ENCODE data around the gene DCP1B.
"Not testable (repeated sequence)": the region's sequence is repeated elsewhere in the genome, so short reads cannot be mapped to it uniquely, and the experiment has no call there.

Gene DCP1B

GRCh38 chr12:1962051-1963020, 41.9 kb downstream of the DCP1B start:
- no peaks in the 10 kb centered on the region for H3K4me1 ChIP-seq (ENCODE audit: control insufficient read depth in 2 of 2, insufficient read depth in 2 of 2, low read length in 2 of 2)
- peak overlapping the region in 1 of 2 donors; percentile 33 for H3K27ac ChIP-seq (ENCODE audit: low read depth in 2 of 2, low read length in 2 of 2)
- no peak overlapping the region for H3K4me3 ChIP-seq (ENCODE audit: low read length in 2 of 2)
- H3K9ac ChIP-seq (ENCODE audit: low read depth in 1 of 2, low read length in 2 of 2): no peak overlapping the region
- H3K9me3 ChIP-seq (ENCODE audit: control insufficient read depth in 2 of 2, low read length in 2 of 2): no peaks in the 10 kb centered on the region
- H3K27me3 ChIP-seq (ENCODE audit: control insufficient read depth in 2 of 2, insufficient read depth in 2 of 2, low read length in 2 of 2): no peaks in the 10 kb centered on the region
- peaks cover 16 to 22% of the 10 kb centered on the region in 2 donors for H3K36me3 ChIP-seq (ENCODE audit: control insufficient read depth in 2 of 2, insufficient read depth in 2 of 2, low read length in 2 of 2)

GRCh38 chr12:1956716-1957115, 47.5 kb downstream of the DCP1B start:
- Histone ChIP-seq H3K36me3 (ENCODE audit: control insufficient read depth in 2 of 2, insufficient read depth in 2 of 2, low read length in 2 of 2) (peaks cover 15 to 24% of the 10 kb centered on the region in 2 donors), H3K27ac (ENCODE audit: low read depth in 2 of 2, low read length in 2 of 2) (no peak overlapping the region)

GRCh38 chr12:1949771-1950470, 54.3 kb downstream of the DCP1B start:
- H3K27ac ChIP-seq (ENCODE audit: low read depth in 2 of 2, low read length in 2 of 2): peak overlapping the region in 1 of 2 donors; percentile 38
- H3K27me3 ChIP-seq (ENCODE audit: control insufficient read depth in 2 of 2, insufficient read depth in 2 of 2, low read length in 2 of 2): no peaks in the 10 kb centered on the region
- no peak overlapping the region for H3K9ac ChIP-seq (ENCODE audit: low read depth in 1 of 2, low read length in 2 of 2)
- no peak overlapping the region for H3K4me3 ChIP-seq (ENCODE audit: low read length in 2 of 2)
- peaks cover 0 to 4% of the 10 kb centered on the region in 2 donors for H3K4me1 ChIP-seq (ENCODE audit: control insufficient read depth in 2 of 2, insufficient read depth in 2 of 2, low read length in 2 of 2)
- peaks cover 44 to 57% of the 10 kb centered on the region in 2 donors for H3K36me3 ChIP-seq (ENCODE audit: control insufficient read depth in 2 of 2, insufficient read depth in 2 of 2, low read length in 2 of 2)
- H3K9me3 ChIP-seq (ENCODE audit: control insufficient read depth in 2 of 2, low read length in 2 of 2): no peaks in the 10 kb centered on the region

More at GRCh38 chr12:1956716-1957115, 47.5 kb downstream of the DCP1B start:
- H3K9me3 ChIP-seq (ENCODE audit: control insufficient read depth in 2 of 2, low read length in 2 of 2): no peaks in the 10 kb centered on the region
- H3K4me3 ChIP-seq (ENCODE audit: low read length in 2 of 2): no peak overlapping the region
- no peaks in the 10 kb centered on the region for H3K4me1 ChIP-seq (ENCODE audit: control insufficient read depth in 2 of 2, insufficient read depth in 2 of 2, low read length in 2 of 2)
- H3K9ac ChIP-seq (ENCODE audit: low read depth in 1 of 2, low read length in 2 of 2): no peak overlapping the region
- H3K27me3 ChIP-seq (ENCODE audit: control insufficient read depth in 2 of 2, insufficient read depth in 2 of 2, low read length in 2 of 2): no peaks in the 10 kb centered on the region

- H3K4me3 ChIP-seq (ENCODE audit: low read length in 2 of 2): no peak overlapping the region
- H3K27me3 ChIP-seq (ENCODE audit: control insufficient read depth in 2 of 2, insufficient read depth in 2 of 2, low read length in 2 of 2): no peaks in the 10 kb centered on the region
- H3K9me3 ChIP-seq (ENCODE audit: control insufficient read depth in 2 of 2, low read length in 2 of 2): no peaks in the 10 kb centered on the region
- peaks cover 44 to 56% of the 10 kb centered on the region in 2 donors for H3K36me3 ChIP-seq (ENCODE audit: control insufficient read depth in 2 of 2, insufficient read depth in 2 of 2, low read length in 2 of 2)
- peak overlapping the region in 1 of 2 donors; percentile 38 for H3K27ac ChIP-seq (ENCODE audit: low read depth in 2 of 2, low read length in 2 of 2)
- H3K9ac ChIP-seq (ENCODE audit: low read depth in 1 of 2, low read length in 2 of 2): no peak overlapping the region
- peaks cover 0 to 4% of the 10 kb centered on the region in 2 donors for H3K4me1 ChIP-seq (ENCODE audit: control insufficient read depth in 2 of 2, insufficient read depth in 2 of 2, low read length in 2 of 2)
Measured at GRCh38 chr12:1948883-1949282, 55.4 kb downstream of the DCP1B start.

GRCh38 chr12:1947081-1947480, 57.2 kb downstream of the DCP1B start:
- Histone ChIP-seq H3K36me3 (ENCODE audit: control insufficient read depth in 2 of 2, insufficient read depth in 2 of 2, low read length in 2 of 2) (peaks cover 34 to 43% of the 10 kb centered on the region in 2 donors), H3K4me1 (ENCODE audit: control insufficient read depth in 2 of 2, insufficient read depth in 2 of 2, low read length in 2 of 2) (peaks cover 0 to 4% of the 10 kb centered on the region in 2 donors), H3K9ac (ENCODE audit: low read depth in 1 of 2, low read length in 2 of 2) (no peak overlapping the region), H3K27me3 (ENCODE audit: control insufficient read depth in 2 of 2, insufficient read depth in 2 of 2, low read length in 2 of 2) (no peaks in the 10 kb centered on the region), H3K9me3 (ENCODE audit: control insufficient read depth in 2 of 2, low read length in 2 of 2) (no peaks in the 10 kb centered on the region), H3K4me3 (ENCODE audit: low read length in 2 of 2) (no peak overlapping the region), H3K27ac (ENCODE audit: low read depth in 2 of 2, low read length in 2 of 2) (no peak overlapping the region)

GRCh38 chr12:1946296-1946695, 58.0 kb downstream of the DCP1B start:
- Histone ChIP-seq H3K4me3 (ENCODE audit: low read length in 2 of 2) (no peak overlapping the region), H3K27me3 (ENCODE audit: control insufficient read depth in 2 of 2, insufficient read depth in 2 of 2, low read length in 2 of 2) (no peaks in the 10 kb centered on the region), H3K36me3 (ENCODE audit: control insufficient read depth in 2 of 2, insufficient read depth in 2 of 2, low read length in 2 of 2) (peaks cover 27 to 38% of the 10 kb centered on the region in 2 donors), H3K27ac (ENCODE audit: low read depth in 2 of 2, low read length in 2 of 2) (no peak overlapping the region), H3K9me3 (ENCODE audit: control insufficient read depth in 2 of 2, low read length in 2 of 2) (no peaks in the 10 kb centered on the region), H3K4me1 (ENCODE audit: control insufficient read depth in 2 of 2, insufficient read depth in 2 of 2, low read length in 2 of 2) (peaks cover 0 to 4% of the 10 kb centered on the region in 2 donors), H3K9ac (ENCODE audit: low read depth in 1 of 2, low read length in 2 of 2) (no peak overlapping the region)

GRCh38 chr12:1945502-1945901, 58.8 kb downstream of the DCP1B start:
- not testable (repeated sequence) for H3K27me3 ChIP-seq (ENCODE audit: control insufficient read depth in 2 of 2, insufficient read depth in 2 of 2, low read length in 2 of 2); H3K9ac ChIP-seq (ENCODE audit: low read depth in 1 of 2, low read length in 2 of 2); H3K4me3 ChIP-seq (ENCODE audit: low read length in 2 of 2); H3K4me1 ChIP-seq (ENCODE audit: control insufficient read depth in 2 of 2, insufficient read depth in 2 of 2, low read length in 2 of 2); H3K27ac ChIP-seq (ENCODE audit: low read depth in 2 of 2, low read length in 2 of 2); H3K9me3 ChIP-seq (ENCODE audit: control insufficient read depth in 2 of 2, low read length in 2 of 2)
- peaks cover 25 to 38% of the 10 kb centered on the region in 2 donors for H3K36me3 ChIP-seq (ENCODE audit: control insufficient read depth in 2 of 2, insufficient read depth in 2 of 2, low read length in 2 of 2)

- H3K27me3 ChIP-seq (ENCODE audit: control insufficient read depth in 2 of 2, insufficient read depth in 2 of 2, low read length in 2 of 2): no peaks in the 10 kb centered on the region
- H3K4me1 ChIP-seq (ENCODE audit: control insufficient read depth in 2 of 2, insufficient read depth in 2 of 2, low read length in 2 of 2): peaks cover 33 to 49% of the 10 kb centered on the region in 2 donors
- peaks cover 0 to 9% of the 10 kb centered on the region in 2 donors for H3K36me3 ChIP-seq (ENCODE audit: control insufficient read depth in 2 of 2, insufficient read depth in 2 of 2, low read length in 2 of 2)
- peak overlapping the region; percentile 86 to 94 for H3K27ac ChIP-seq (ENCODE audit: low read depth in 2 of 2, low read length in 2 of 2)
- H3K9me3 ChIP-seq (ENCODE audit: control insufficient read depth in 2 of 2, low read length in 2 of 2): no peaks in the 10 kb centered on the region
- peak overlapping the region; percentile 50 to 65 for H3K4me3 ChIP-seq (ENCODE audit: low read length in 2 of 2)
- peak overlapping the region; percentile 48 to 74 for H3K9ac ChIP-seq (ENCODE audit: low read depth in 1 of 2, low read length in 2 of 2)
Measured at GRCh38 chr12:1939801-1940607, 64.3 kb downstream of the DCP1B start.

- peaks cover 35 to 51% of the 10 kb centered on the region in 2 donors for H3K4me1 ChIP-seq (ENCODE audit: control insufficient read depth in 2 of 2, insufficient read depth in 2 of 2, low read length in 2 of 2)
Measured at GRCh38 chr12:1939331-1939730, 64.9 kb downstream of the DCP1B start.

More at GRCh38 chr12:1939331-1939730, 64.9 kb downstream of the DCP1B start:
- Histone ChIP-seq H3K9ac (ENCODE audit: low read depth in 1 of 2, low read length in 2 of 2) (peak overlapping the region in 1 of 2 donors; percentile 48), H3K4me3 (ENCODE audit: low read length in 2 of 2) (peak overlapping the region; percentile 50 to 65), H3K9me3 (ENCODE audit: control insufficient read depth in 2 of 2, low read length in 2 of 2) (no peaks in the 10 kb centered on the region), H3K27me3 (ENCODE audit: control insufficient read depth in 2 of 2, insufficient read depth in 2 of 2, low read length in 2 of 2) (no peaks in the 10 kb centered on the region), H3K36me3 (ENCODE audit: control insufficient read depth in 2 of 2, insufficient read depth in 2 of 2, low read length in 2 of 2) (peaks cover 0 to 9% of the 10 kb centered on the region in 2 donors), H3K27ac (ENCODE audit: low read depth in 2 of 2, low read length in 2 of 2) (peak overlapping the region; percentile 86 to 94)
